ENCODE data around the gene PROCR.
"Not testable (repeated sequence)": the region's sequence is repeated elsewhere in the genome, so short reads cannot be mapped to it uniquely, and the experiment has no call there.

The PROCR gene

DNA sequence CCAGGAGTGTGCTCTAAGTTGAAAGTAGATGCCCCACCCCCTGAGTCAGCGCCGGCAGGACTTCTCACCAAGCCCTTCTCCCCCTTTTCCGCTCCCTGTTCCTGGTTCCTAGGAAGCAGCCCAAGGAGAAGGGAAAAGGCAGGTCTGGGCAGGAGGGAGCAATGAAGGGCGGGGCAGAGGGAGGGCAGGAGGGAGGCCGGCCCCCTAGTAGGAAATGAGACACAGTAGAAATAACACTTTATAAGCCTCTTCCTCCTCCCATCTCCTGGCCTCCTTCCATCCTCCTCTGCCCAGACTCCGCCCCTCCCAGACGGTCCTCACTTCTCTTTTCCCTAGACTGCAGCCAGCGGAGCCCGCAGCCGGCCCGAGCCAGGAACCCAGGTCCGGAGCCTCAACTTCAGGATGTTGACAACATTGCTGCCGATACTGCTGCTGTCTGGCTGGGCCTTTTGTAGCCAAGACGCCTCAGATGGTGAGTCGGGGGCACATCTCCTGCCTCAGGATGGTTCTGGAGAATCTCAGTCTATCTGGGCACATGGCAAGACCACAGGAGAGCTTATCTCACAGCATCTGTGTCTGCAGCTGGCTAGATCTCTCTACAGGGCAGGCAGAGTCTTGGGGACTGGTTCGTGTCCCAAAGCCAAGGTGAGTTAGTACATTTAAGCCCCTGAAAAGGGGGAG is at the start of gene PROCR:
TSS of gene PROCR (plus strand) at position 320 of the 681 bp plus-strand sequence. CDS start at position 403, 83 bp downstream.
- peak in 1 of 6 experiments; percentile 12 for DNase-seq

DNA sequence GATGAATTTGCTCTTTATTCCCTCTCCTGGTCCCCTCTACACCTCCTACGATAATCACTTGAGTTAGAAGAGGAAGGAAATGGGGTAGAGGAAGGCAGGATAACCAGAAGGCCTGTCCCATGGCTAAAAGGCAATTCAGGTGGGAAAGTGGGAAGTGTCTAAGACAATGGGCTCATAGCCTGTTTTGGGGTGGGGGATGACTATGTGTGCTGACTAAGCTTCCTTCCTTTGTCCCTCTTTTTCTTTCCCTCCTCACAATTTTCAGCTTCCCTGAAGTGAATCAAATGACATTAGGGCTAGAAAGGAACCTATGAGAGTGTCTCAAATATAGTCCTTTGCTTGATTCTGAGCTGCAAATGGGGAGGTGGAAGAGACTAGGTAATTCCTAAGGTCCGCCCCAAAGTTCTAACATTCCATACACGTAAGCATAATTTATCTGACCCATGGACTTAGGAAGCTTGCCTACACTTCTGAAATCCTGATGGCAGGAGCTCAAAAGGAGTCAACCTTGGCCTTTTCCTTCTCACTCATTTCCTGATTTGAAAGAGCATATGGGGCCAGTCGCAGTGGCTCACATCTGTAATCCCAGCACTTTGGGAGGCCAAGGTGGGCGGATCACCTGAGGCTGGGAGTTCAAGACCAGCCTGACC is 49.0 kb upstream of the PROCR start:
- no peak for DNase-seq

DNA sequence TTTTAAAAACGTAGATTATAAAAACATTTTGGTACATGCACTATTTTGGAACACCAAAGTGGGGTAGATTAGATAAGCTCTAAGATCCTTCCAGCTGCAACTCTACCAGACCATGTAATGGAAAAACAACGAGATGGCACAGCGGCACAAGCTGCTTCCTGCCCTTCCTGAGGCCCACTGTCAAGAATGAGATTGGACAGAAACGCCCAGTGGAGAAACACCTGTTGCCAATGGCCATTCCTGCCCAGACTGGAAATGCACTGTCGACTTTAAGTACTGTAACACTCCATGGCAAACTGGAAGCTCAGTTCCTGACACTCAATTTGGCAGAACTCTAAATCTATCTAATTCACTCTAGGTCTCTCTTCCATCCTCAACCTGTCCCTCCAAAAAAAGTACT is 46.1 kb upstream of the PROCR start:
- DNase-seq: no peak

DNA sequence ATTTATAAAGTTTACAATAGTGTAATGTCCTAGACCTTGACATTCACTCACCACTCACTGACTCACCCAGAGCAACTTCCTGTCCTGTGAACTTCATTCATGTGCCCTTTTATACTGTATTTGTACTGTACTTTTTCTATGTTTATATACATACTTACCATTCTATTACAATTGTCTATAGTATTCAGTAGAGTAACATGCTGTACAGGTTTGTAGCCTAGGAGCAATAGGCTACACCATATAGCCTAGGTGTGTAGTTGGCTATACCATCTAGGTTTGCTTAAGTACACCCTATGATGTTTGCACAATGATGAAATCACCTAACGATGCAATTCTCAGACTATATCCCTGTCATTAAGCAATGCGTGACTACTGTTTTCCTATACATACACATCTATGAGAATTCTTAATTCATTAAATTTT is 42.2 kb upstream of the PROCR start:
- DNase-seq: no peak

DNA sequence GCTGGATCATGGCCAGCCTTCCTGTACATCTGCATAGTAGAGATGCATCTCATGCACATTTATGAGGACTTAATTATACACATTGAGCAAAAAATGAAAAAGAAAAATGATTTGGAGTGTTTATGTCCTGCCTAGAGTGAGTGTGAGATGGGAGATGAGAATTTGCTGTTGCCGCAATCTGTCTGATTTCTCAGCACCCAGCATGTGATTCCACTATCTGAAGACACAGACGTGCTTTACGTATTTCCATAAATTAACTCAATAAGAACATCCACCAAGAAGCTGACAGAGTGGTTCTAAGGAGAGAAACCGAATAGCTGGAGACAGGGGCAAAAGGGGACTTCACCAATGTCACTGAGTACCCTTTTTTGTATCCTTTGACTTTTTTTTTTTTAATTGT is 39.9 kb upstream of the PROCR start:
- DNase-seq: no peak

DNA sequence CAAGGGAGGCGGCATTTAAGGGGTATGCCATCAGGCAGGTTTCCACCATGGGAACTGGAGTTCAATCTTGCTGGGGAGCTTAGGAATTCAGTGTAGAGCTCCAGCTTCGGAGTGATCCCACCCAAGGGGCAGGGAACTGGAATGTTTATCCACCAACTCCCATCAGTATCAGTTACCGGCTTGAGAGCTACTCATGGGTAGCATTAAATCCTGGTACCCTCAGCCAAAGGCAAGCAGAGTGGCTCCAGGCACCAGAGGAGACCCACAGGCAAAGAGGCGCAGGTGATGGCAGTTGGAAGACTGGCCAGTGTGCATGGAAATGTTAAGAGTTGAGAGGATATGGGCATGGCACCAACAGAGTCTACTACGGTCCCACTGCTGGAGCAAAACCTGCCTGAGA is 38.8 kb upstream of the PROCR start:
- no peak for DNase-seq

DNA sequence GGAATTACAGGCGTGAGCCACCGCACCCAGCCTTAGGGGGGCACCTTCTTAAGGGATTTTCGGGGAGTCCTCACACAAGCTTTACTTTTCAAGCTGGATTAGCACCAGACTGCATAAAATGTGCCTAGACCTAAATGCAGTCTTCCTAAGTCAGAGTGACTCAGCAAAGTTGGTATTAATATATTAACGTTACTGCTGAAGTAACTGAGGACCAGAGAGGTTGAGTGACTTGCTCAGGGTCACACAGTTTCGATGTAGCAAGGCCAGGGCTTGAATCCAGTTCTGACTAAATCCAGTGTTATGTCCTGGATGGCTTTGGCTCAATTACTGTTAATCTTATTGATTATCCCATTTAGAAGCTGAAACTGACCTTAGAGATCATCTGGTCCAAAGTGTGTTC is 38.1 kb upstream of the PROCR start:
- DNase-seq: no peak

DNA sequence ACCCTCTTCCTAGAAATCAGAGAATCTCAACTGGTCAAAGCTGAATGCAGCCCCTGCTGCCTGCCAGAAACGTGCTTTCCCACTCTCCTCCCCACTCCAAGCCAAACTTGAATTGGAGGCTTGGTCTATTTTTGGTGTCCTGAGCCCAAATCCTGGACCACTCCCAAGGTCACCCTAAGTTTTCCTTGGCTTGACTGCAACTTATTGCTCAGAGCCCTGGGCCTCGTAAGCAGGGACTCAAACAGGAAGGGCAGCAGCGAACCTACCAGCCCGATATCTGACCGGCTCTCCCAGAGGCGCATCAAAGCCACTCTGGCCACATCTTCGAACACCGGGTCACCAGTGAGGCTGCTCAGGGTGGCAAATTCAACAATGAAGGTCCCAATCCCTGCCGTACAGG is 37.4 kb upstream of the PROCR start:
- DNase-seq: no peak

- DNase-seq: no peak
Measured at GRCh38 chr20:35134880-35135279, 37.0 kb upstream of the PROCR start.

DNA sequence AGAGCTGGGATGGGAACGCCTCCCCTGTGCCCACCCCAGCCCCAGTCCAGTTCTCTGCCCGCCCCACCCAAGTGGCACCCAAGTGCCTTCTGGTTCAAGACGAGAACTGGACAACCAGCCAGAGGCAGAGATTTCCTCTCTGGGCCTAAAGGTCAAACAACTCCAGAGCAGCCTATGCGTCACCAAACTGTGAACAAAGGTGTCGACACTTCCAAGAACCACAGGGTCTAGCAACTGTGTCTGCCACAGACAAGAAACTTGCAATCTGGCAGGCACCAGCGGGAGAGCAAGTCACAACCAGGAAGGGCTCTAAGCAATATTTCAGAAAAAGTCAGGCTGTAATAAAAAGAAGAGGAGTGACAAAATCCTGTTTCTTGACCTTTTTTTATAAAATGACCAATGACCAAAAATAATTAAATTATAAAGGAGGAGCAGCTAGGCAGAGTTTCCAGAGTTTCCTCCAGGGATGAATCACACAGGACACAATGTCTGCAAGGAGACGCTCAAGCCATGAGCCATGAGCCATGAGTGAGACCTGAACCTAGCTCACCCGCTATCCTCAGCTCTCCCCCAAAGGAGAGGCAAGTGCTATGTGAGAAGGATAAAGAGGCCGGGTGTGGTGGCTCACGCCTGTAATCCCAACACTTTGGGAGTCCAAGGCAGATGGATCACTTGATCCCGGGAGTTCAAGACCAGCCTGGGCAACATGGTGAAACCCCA is 35.8 kb upstream of the PROCR start:
- DNase-seq: no peak

GRCh38 chr20:35144694-35145093 is 27.2 kb upstream of the PROCR start:
- no peak for DNase-seq

- peak in 3 of 6 experiments; percentile 44 to 46 (median 46) for DNase-seq
Measured at GRCh38 chr20:35145141-35145564, 26.7 kb upstream of the PROCR start.

- peak in 2 of 6 experiments; percentile 5 to 27 for DNase-seq
Measured at GRCh38 chr20:35146299-35146919, 25.5 kb upstream of the PROCR start.

- peak; percentile 85 to 92 (median 91) for DNase-seq
Measured at GRCh38 chr20:35146920-35147574, 24.8 kb upstream of the PROCR start, which contains the start of gene EDEM2. Gene EDEM2, minus strand, starts transcription at chr20:35147336. Its CDS starts 78 bp downstream, at chr20:35147258.

DNA sequence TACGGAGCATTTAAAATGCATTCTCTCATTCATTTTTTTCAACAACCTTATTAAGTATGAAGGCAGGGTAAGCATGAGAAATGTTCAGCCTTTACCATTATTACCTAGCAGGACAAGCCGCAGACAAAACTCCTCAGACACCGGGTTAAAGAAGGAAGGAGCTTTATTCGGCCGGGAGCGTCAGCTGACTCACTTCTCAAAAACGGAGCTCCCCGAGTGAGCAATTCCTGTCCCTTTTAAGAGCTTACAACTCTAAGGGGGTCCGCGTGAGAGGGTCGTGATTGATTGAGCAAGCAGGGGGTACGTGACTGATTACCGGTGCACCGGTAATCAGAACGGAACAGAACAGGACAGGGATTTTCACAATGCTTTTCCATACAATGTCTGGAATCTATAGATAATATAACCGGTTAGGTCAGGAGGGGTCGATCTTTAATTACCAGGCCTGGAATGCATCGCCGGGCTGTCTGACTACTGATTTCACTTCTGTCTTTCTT is 24.2 kb upstream of the PROCR start:
- DNase-seq: peak in 1 of 6 experiments; percentile 13

DNA sequence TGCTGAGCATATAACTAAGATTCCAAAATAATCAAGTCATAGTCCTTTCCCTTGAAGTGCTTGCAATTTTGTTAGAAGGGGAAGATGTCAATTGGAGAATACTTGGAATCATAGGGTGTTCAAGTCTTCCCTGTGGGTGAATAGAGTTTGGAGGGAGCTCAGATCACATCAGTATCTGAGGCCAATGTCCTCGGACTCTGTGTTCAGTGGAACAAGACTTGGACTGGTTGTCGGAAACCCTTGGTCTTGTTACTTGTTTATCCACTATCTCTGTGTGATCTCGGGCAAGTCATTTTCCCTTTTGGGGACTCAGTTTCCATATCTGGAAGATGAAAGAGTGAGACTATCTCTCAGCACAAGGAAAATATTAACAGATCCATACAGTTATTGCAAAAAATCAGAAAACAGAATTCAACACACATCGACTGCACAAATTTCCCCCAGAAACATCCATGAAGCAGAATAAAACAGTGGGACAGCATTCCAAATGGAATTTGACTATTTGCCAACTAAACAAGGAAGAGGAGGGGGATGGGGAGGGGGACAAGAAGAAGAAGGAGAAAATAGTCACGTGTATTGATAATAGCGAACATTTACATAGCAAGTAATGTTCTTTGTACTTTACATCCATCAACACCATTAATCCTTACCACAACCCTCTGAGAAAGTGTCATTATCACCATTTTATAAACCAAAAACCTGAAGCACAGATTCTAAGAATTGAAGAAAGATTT is 20.9 kb upstream of the PROCR start:
- no peak for DNase-seq

GRCh38 chr20:35151736-35152135 is 20.1 kb upstream of the PROCR start:
- DNase-seq: no peak

DNA sequence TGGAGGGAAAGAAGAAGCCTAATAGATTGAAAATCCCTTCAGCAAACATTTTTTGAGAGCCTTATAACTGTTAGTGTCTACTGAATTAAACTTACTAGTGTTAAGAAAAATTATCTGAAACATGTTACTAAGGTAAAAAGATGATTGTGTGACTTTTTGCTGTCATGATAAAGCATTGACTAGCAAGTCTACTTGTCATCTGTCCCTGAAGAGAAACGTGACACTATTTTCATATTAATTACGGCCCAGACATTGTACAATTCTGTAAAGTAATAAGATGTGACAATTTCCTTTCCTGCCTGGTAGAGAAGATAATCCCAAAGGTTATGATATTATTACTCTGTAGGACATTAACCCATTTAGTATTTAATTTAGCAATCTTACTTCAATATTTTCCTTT is 15.9 kb upstream of the PROCR start:
- no peak for DNase-seq

- DNase-seq: no peak
Measured at GRCh38 chr20:35156978-35157377, 14.9 kb upstream of the PROCR start.

DNA sequence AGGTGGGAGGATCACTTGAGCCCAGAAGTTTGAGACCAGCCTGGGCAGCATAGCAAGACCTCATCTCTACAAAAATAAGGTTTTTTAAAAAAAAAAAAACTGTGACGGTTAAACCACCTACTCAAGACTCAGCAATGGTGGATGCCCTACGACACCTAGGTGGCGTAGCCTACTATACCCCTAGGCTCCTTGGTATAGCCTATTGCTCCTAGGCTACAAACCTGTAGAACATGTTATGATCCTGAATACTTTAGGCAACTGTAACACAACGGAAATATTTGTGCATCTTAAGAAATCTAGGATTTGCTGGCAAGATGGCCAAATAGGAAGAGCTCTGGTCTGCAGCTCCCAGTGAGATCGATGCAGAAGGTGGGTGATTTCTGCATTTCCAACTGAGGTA is 11.5 kb upstream of the PROCR start:
- DNase-seq: not testable (repeated sequence)

- not testable (repeated sequence) for DNase-seq
Measured at GRCh38 chr20:35164531-35164930, 7.3 kb upstream of the PROCR start.
